GM19463 (cell line): ENCODE data around the gene C1orf35.

Experiments used
- ATAC-seq: cut with Tn5 transposase; IDR thresholded peaks from one replicate; pipeline ENCODE4 v1.9.1; 2021; ENCODE audit warnings: mild to moderate bottlenecking, moderate library complexity; ENCODE audit not compliant: unreplicated experiment

Gene C1orf35

DNA sequence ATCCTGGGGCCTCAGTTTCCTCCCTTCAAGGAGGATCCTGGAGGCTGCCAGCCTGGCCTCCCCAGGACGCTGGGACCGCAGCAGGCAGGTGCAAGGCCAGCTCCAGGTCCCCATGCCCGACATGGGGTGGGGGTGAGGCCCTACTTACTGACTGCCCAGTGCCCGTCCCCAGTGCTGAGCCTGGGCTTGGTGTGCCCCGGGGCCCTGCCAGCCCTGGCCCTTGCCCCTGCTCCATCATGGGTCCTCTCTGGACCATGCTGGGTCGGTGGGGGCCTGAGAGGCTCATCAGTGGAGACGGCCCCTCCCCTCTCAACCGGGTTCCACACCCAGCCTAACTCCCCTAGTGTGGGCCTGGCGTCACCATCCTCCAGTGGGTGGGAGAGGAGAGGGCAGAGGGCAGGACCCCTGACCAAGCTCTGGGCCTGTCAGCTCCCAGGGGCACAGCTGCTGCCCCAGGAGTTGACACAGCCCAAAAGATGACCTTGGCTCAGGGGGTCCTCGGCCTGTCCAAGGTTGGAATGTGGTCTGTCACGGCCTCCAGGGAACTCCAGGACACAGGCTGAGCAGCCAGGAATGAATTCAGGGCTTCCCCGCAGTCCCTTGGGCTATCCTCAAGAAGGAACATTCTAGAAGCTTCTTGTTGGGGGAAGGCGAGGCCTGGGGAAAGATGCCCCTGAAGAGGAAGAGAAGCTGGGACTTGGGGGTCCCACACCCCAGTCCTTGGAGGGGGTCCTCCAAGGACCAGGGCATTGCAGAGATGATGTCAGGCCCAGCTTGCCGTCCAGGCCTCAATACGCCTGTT, 38.2 kb downstream of the C1orf35 start:
- no peak for ATAC-seq

DNA sequence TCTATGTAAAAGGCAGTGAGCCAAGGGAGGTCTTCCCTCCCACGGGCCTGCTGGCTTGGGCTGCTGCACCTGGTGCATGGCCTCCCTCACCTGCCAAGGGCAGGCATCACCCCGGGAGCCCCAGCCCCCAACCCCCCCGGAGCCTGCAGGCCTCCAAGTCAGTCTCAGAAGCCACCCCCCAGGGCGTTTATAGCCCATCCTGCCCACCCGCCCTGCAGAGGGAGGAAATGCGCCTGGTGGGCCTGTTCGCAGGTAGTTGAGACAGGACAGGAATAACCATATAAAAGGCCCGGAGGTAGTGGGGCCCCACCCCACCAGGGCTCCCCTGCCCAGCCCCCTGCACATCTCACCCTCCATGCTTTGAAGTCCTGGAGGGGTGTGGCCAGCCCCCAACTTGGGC, 38.8 kb downstream of the C1orf35 start:
- ATAC-seq, result no peak

- no peak for ATAC-seq
These were observed 39.6 kb downstream of the C1orf35 start for GRCh38 chr1:228063251-228064191.

DNA sequence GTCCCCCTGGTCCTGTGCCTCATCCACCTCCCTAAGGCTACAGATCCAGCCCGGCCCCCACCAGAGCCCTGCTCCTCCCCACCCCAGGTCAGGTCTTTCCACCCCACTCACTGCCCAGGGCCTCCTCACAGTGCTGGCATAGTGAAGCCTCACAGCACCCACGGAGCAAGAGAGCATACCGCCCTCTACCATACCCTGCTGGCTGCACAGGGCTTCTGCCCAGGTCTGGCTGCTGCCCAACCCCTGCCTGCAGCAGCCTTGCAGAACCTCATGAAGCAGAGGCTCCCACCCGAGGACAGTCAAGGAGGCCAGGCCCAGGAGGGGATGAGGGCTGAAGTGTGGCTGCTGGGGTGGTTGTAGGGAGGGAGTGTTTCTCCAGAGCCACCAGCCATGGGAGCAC, 40.3 kb downstream of the C1orf35 start:
- ATAC-seq, result no peak

- ATAC-seq, result no peak
These were observed 40.9 kb downstream of the C1orf35 start for GRCh38 chr1:228062085-228062791.

GRCh38 chr1:228061411-228062084, 41.6 kb downstream of the C1orf35 start:
- no peak for ATAC-seq

DNA sequence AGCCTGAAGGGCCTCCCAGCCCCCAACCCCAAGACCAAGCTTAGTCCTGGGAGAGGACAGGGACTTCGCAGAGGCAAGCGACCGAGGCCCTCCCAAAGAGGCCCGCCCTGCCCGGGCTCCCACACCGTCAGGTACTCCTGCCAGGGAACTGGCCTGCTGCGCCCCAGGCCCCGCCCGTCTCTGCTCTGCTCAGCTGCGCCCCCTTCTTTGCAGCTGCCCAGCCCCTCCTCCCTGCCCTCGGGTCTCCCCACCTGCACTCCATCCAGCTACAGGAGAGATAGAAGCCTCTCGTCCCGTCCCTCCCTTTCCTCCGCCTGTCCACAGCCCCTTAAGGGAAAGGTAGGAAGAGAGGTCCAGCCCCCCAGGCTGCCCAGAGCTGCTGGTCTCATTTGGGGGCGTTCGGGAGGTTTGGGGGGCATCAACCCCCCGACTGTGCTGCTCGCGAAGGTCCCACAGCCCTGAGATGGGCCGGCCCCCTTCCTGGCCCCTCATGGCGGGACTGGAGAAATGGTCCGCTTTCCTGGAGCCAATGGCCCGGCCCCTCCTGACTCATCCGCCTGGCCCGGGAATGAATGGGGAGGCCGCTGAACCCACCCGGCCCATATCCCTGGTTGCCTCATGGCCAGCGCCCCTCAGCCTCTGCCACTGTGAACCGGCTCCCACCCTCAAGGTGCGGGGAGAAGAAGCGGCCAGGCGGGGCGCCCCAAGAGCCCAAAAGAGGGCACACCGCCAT, 42.5 kb downstream of the C1orf35 start:
- ATAC-seq, result no peak

- no peak for ATAC-seq
These were observed 43.3 kb downstream of the C1orf35 start for GRCh38 chr1:228059634-228060457.

DNA sequence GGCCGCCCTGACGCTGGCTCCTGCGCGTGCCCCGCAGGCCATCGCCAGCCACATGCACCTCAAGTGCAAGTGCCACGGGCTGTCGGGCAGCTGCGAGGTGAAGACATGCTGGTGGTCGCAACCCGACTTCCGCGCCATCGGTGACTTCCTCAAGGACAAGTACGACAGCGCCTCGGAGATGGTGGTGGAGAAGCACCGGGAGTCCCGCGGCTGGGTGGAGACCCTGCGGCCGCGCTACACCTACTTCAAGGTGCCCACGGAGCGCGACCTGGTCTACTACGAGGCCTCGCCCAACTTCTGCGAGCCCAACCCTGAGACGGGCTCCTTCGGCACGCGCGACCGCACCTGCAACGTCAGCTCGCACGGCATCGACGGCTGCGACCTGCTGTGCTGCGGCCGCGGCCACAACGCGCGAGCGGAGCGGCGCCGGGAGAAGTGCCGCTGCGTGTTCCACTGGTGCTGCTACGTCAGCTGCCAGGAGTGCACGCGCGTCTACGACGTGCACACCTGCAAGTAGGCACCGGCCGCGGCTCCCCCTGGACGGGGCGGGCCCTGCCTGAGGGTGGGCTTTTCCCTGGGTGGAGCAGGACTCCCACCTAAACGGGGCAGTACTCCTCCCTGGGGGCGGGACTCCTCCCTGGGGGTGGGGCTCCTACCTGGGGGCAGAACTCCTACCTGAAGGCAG, 44.0 kb downstream of the C1orf35 start:
- ATAC-seq, result no peak

DNA sequence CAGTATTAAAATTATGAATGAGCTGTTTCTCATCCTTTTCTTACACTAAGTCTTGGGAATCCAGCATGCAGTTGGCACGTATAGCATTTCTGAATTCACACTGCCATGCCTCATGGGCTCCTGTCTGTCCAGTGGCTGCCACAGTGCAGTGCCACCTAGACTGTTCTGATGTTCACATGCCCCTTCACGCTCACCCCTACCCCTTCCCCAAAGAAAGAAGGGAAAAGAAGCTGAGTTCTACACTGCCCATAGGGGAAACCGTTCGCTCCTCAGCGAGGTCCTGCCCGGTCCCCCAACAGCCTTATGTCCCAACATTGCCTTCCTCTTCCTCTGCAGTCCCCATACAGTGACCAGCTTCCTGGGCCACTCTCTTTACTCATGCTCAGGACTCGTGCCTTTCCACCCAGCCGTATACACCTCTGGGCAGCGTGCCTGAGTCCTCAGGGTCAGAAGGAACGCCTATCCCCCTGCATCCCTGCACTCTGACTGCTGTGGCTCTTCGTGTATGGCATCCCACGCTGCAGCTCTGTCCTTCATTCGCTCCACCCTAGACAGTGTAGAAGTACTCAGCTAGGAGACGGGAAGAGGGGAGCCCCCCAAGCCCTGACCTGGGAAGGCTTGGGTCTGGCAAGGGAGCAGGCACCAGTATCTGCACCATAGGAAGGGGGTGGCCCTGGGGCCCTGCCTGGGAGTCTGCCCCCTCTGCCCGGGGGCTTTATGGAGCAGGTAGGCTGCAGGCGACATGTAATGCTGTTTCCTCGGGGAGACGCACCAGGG, 44.8 kb downstream of the C1orf35 start:
- no peak for ATAC-seq
